Effector CD4-positive, alpha-beta T cell (primary cell): ENCODE results near the gene CBLL1.

Source experiments
- DNase-seq: peaks from one replicate; pipeline ENCODE4 v3.0.0-alpha.2; 2020
- total RNA-seq: gene quantifications from one replicate; lab custom pipeline; 2026; lab: John Stamatoyannopoulos, UW

CBLL1 gene
- 73.5 reads per million, percentile 76 among the genes with 10 or more reads in this experiment for total RNA-seq

GRCh38 chr7:107743567-107744344 is at the start of gene CBLL1:
Gene CBLL1 (plus strand): TSS chr7:107744142. CDS start chr7:107744164, 22 bp downstream.
- peak; percentile 98 for DNase-seq

GRCh38 chr7:107694386-107694785 is 49.6 kb upstream of the CBLL1 start:
- DNase-seq: no peak

GRCh38 chr7:107696330-107696946 is 47.5 kb upstream of the CBLL1 start:
- no peak for DNase-seq

- DNase-seq: no peak
Observed at GRCh38 chr7:107697321-107698049, 46.5 kb upstream of the CBLL1 start.

- no peak for DNase-seq
Observed at GRCh38 chr7:107700570-107700969, 43.4 kb upstream of the CBLL1 start.

GRCh38 chr7:107701191-107701590 is 42.8 kb upstream of the CBLL1 start:
- no peak for DNase-seq

GRCh38 chr7:107703219-107703618 is 40.7 kb upstream of the CBLL1 start:
- DNase-seq: no peak

- DNase-seq: no peak
Observed at GRCh38 chr7:107703872-107704271, 40.1 kb upstream of the CBLL1 start.

GRCh38 chr7:107708956-107709355 is 35.0 kb upstream of the CBLL1 start:
- no peak for DNase-seq

- no peak for DNase-seq
Observed at GRCh38 chr7:107711301-107711700, 32.6 kb upstream of the CBLL1 start.

- DNase-seq: no peak
Observed at GRCh38 chr7:107712025-107712424, 31.9 kb upstream of the CBLL1 start.

- DNase-seq: no peak
Observed at GRCh38 chr7:107712896-107713295, 31.0 kb upstream of the CBLL1 start.

GRCh38 chr7:107715531-107715930 is 28.4 kb upstream of the CBLL1 start:
- DNase-seq: no peak

GRCh38 chr7:107718456-107719193 is 25.3 kb upstream of the CBLL1 start:
- DNase-seq: no peak

- no peak for DNase-seq
Observed at GRCh38 chr7:107721286-107721685, 22.7 kb upstream of the CBLL1 start.

GRCh38 chr7:107723255-107723654 is 20.7 kb upstream of the CBLL1 start:
- no peak for DNase-seq

GRCh38 chr7:107725138-107725740 is 18.7 kb upstream of the CBLL1 start:
- DNase-seq: peak; percentile 52

GRCh38 chr7:107726356-107727130 is 17.4 kb upstream of the CBLL1 start:
- no peak for DNase-seq

GRCh38 chr7:107728276-107728675 is 15.7 kb upstream of the CBLL1 start:
- no peak for DNase-seq

- DNase-seq: no peak
Observed at GRCh38 chr7:107742678-107743566, 1.0 kb upstream of the CBLL1 start.

GRCh38 chr7:107744345-107744750 is 406 bp downstream of the CBLL1 start:
- no peak for DNase-seq
